ENCODE data around the gene CENPX. TPM values are rescaled to one million over a fixed set of nuclear protein-coding genes. Genes with fewer than 3 reads are reported as not detected.
A peak's percentile ranks its signal among the peaks of the same experiment; 100 is the strongest.

CENPX gene
- total RNA-seq, 1 experiment from 2014 or later: 77.9 TPM

- no peak within 1 kb of the TSS for H2AFZ ChIP-seq (ENCODE audit: low read length)
These were observed 45.4 kb downstream of the CENPX start, which contains the start of gene ASPSCR1 for GRCh38 chr17:81977211-81977808. Gene ASPSCR1 (plus strand): TSS chr17:81977629. CDS start chr17:81977647, 18 bp downstream.

More at GRCh38 chr17:81977211-81977808, 45.4 kb downstream of the CENPX start, which contains the start of gene ASPSCR1:
- no peak within 1 kb of the TSS for H2BK5ac ChIP-seq (ENCODE audit: insufficient read length, low read length)
- DNase-seq: peak; percentile 93
- TF ChIP-seq, protein P1, sequence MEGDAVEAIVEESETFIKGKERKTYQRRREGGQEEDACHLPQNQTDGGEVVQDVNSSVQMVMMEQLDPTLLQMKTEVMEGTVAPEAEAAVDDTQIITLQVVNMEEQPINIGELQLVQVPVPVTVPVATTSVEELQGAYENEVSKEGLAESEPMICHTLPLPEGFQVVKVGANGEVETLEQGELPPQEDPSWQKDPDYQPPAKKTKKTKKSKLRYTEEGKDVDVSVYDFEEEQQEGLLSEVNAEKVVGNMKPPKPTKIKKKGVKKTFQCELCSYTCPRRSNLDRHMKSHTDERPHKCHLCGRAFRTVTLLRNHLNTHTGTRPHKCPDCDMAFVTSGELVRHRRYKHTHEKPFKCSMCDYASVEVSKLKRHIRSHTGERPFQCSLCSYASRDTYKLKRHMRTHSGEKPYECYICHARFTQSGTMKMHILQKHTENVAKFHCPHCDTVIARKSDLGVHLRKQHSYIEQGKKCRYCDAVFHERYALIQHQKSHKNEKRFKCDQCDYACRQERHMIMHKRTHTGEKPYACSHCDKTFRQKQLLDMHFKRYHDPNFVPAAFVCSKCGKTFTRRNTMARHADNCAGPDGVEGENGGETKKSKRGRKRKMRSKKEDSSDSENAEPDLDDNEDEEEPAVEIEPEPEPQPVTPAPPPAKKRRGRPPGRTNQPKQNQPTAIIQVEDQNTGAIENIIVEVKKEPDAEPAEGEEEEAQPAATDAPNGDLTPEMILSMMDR (conservative IDR thresholded peaks at IDR 0.05): no peak
- no peaks in the 10 kb centered on the region for H3K79me1 ChIP-seq (ENCODE audit: insufficient read depth, low read depth, low read length, poor library complexity, severe bottlenecking)
- H4K8ac ChIP-seq (replicated peaks; ENCODE audit: insufficient read length, low read depth, low read length): no peak within 1 kb of the TSS
- H3K14ac ChIP-seq (ENCODE audit: insufficient read depth, low read length): peak within 1 kb of the TSS; percentile 87
- no peak within 1 kb of the TSS for H3K27ac ChIP-seq (ENCODE audit: insufficient read length, low read depth, low read length)
- Mint-ChIP-seq H3K27ac (peak within 1 kb of the TSS in 2 of 3 experiments; percentile 81 to 89; a peak in 4 of 7 replicates), H3K4me3 (peak within 1 kb of the TSS; percentile 79 to 92), H3K27me3 (ENCODE audit: low read depth) (peaks cover 46% of the 10 kb centered on the region), H3K9me3 (peaks cover 21% of the 10 kb centered on the region in 2 experiments), H3K36me3 (ENCODE audit: insufficient read depth in 1 of 3, low read depth in 3 of 3) (peaks cover 2 to 17% (median 14%) of the 10 kb centered on the region in 3 experiments), H3K4me1 (peaks cover 9 to 16% of the 10 kb centered on the region in 2 experiments; a peak in 3 of 4 replicates)
- H4K20me1 ChIP-seq (ENCODE audit: control insufficient read depth, insufficient read depth, insufficient read length): no peaks in the 10 kb centered on the region
- no peaks in the 10 kb centered on the region for H3K79me2 ChIP-seq (ENCODE audit: insufficient read depth, low read length)
- no peak within 1 kb of the TSS for H3K4ac ChIP-seq (ENCODE audit: low read depth, low read length)
- H3K9me3 ChIP-seq (ENCODE audit: control insufficient read depth, low read depth, low read length): no peaks in the 10 kb centered on the region
- no peak within 1 kb of the TSS for H3K56ac ChIP-seq (ENCODE audit: insufficient read length, low read depth, low read length)
- whole genome bisulfite sequencing (ENCODE audit: extremely low coverage, insufficient read length, low lambda C conversion rate): no CpG with 5 or more reads among the region's 76 CpGs
- H3K23ac ChIP-seq (ENCODE audit: insufficient read length, low read depth, low read length): no peak within 1 kb of the TSS
- H2BK12ac ChIP-seq (ENCODE audit: insufficient read length, low read depth, low read length): no peak within 1 kb of the TSS
- H2AK5ac ChIP-seq (ENCODE audit: insufficient read length, low read length): no peak within 1 kb of the TSS
- peaks cover 3% of the 10 kb centered on the region for H3K27me3 ChIP-seq (ENCODE audit: insufficient read depth, low read length)
- H2BK15ac ChIP-seq (ENCODE audit: low read depth, low read length): no peak within 1 kb of the TSS
- peak within 1 kb of the TSS; percentile 85 for H3K18ac ChIP-seq (ENCODE audit: insufficient read length, low read depth, low read length)
- H3K4me1 ChIP-seq (ENCODE audit: insufficient read depth, low read length): no peaks in the 10 kb centered on the region
- no peak within 1 kb of the TSS for H4K5ac ChIP-seq (ENCODE audit: insufficient read length, low read depth, low read length)
- peaks cover 12% of the 10 kb centered on the region for H3K23me2 ChIP-seq (ENCODE audit: insufficient read length, low read depth, low read length, poor library complexity, severe bottlenecking)
- peak within 1 kb of the TSS; percentile 56 for H3K9ac ChIP-seq (ENCODE audit: extremely low read depth, insufficient read length, low read length)
- H2BK20ac ChIP-seq (ENCODE audit: low read depth, low read length, poor library complexity, severe bottlenecking): no peak within 1 kb of the TSS
- no peak within 1 kb of the TSS for H2BK120ac ChIP-seq (ENCODE audit: low read depth, low read length, poor library complexity, severe bottlenecking)
- no peak within 1 kb of the TSS for H3T11ph ChIP-seq (ENCODE audit: low read length)
- H4K91ac ChIP-seq (ENCODE audit: insufficient read length, low read depth, low read length): no peak within 1 kb of the TSS
- H3K4me2 ChIP-seq (ENCODE audit: insufficient read depth, insufficient read length, low read length): peak within 1 kb of the TSS; percentile 69

All from H9 (cell line).